ENCODE results near the gene CPAMD8. TPM values are rescaled to one million over a fixed set of nuclear protein-coding genes. Genes with fewer than 3 reads are reported as not detected.
"Not testable (repeated sequence)": the region's sequence is repeated elsewhere in the genome, so short reads cannot be mapped to it uniquely, and the experiment has no call there.

CPAMD8 gene
- total RNA-seq, 1 donor from 2014 or later: 1.3 TPM

- intact Hi-C loops (cut with micrococcal nuclease): no loop called here
Observed at GRCh38 chr19:16951529-16951928, 75.1 kb downstream of the CPAMD8 start.

- intact Hi-C loops (cut with micrococcal nuclease): no loop called here
Observed at GRCh38 chr19:16949496-16950023, 77.0 kb downstream of the CPAMD8 start.

- intact Hi-C loops (cut with micrococcal nuclease): no loop called here
Observed at GRCh38 chr19:16946951-16947940, 79.4 kb downstream of the CPAMD8 start.

- intact Hi-C loops (cut with micrococcal nuclease): no loop called here
Observed at GRCh38 chr19:16945762-16946465, 80.7 kb downstream of the CPAMD8 start.

GRCh38 chr19:16945364-16945714 lies 81.3 kb downstream of the CPAMD8 start:
- intact Hi-C loops (cut with micrococcal nuclease): no loop called here

GRCh38 chr19:16944626-16945363 lies 81.8 kb downstream of the CPAMD8 start:
- intact Hi-C loops (cut with micrococcal nuclease): no loop called here

GRCh38 chr19:16943942-16944625 lies 82.5 kb downstream of the CPAMD8 start:
- intact Hi-C loops (cut with micrococcal nuclease): no loop called here

- intact Hi-C loops (cut with micrococcal nuclease): not testable (repeated sequence)
Observed at GRCh38 chr19:16943090-16943489, 83.5 kb downstream of the CPAMD8 start.

- intact Hi-C loops (cut with micrococcal nuclease): no loop called here
Observed at GRCh38 chr19:16942583-16942982, 84.0 kb downstream of the CPAMD8 start.

- intact Hi-C loops (cut with micrococcal nuclease): no loop called here
Observed at GRCh38 chr19:16940626-16941025, 86.0 kb downstream of the CPAMD8 start.

- intact Hi-C loops (cut with micrococcal nuclease): not testable (repeated sequence)
Observed at GRCh38 chr19:16940063-16940462, 86.5 kb downstream of the CPAMD8 start.

- intact Hi-C loops (cut with micrococcal nuclease): no loop called here
Observed at GRCh38 chr19:16938211-16938610, 88.4 kb downstream of the CPAMD8 start.

- intact Hi-C loops (cut with micrococcal nuclease): not testable (repeated sequence)
Observed at GRCh38 chr19:16937796-16938195, 88.8 kb downstream of the CPAMD8 start.

- intact Hi-C loops (cut with micrococcal nuclease): no loop called here
Observed at GRCh38 chr19:16936901-16937300, 89.7 kb downstream of the CPAMD8 start.

GRCh38 chr19:16934489-16934888 lies 92.1 kb downstream of the CPAMD8 start:
- intact Hi-C loops (cut with micrococcal nuclease): no loop called here

- intact Hi-C loops (cut with micrococcal nuclease): no loop called here
Observed at GRCh38 chr19:16931306-16931705, 95.3 kb downstream of the CPAMD8 start.

GRCh38 chr19:16930753-16931152 lies 95.9 kb downstream of the CPAMD8 start:
- intact Hi-C loops (cut with micrococcal nuclease): no loop called here

GRCh38 chr19:16928916-16929315 lies 97.7 kb downstream of the CPAMD8 start:
- intact Hi-C loops (cut with micrococcal nuclease): no loop called here

- intact Hi-C loops (cut with micrococcal nuclease): no loop called here
Observed at GRCh38 chr19:16928351-16928750, 98.3 kb downstream of the CPAMD8 start.

GRCh38 chr19:16927883-16928282 lies 98.7 kb downstream of the CPAMD8 start:
- intact Hi-C loops (cut with micrococcal nuclease): no loop called here

- intact Hi-C loops (cut with micrococcal nuclease): no loop called here
Observed at GRCh38 chr19:16922949-16923348, 103.7 kb downstream of the CPAMD8 start.

Measured in T-helper 2 cell treated with Interferon-gamma antibody and Interleukin-4, amounts not matched to agents 100 ng/mL and 5 ng/mL, for 36 hours (primary cell).